Activated CD4-positive, alpha-beta memory T cell treated with anti-CD3 and anti-CD28 coated beads for 36 hours (primary cell): ENCODE measurements around the gene PIK3C3. TPM values are rescaled to one million over a fixed set of nuclear protein-coding genes. Genes with fewer than 3 reads are reported as not detected.

Experiments
- CTCF ChIA-PET: fragments of 350-600 bp; sonication (Branson Sonifier 250); formaldehyde crosslinking; loops from one replicate; lab custom pipeline; 2021; ENCODE audit warnings: antibody characterized with exemption, inconsistent platforms; lab: Charles Lee
- POLR2A ChIA-PET: fragments of 350-600 bp; sonication (Branson Sonifier 250); formaldehyde crosslinking; loops from one replicate; lab custom pipeline; 2021; ENCODE audit warnings: antibody characterized with exemption; lab: Charles Lee
- DNase-seq: peaks from one replicate; pipeline ENCODE4 v3.0.0-alpha.2; 2020
- H3K27ac Mint-ChIP-seq: one replicate; pipeline ENCODE4 v1.8.0; 2021; ENCODE audit warnings: mixed read lengths
- H3K27me3 Mint-ChIP-seq: one replicate; pipeline ENCODE4 v1.8.0; 2021; ENCODE audit warnings: mixed read lengths
- H3K36me3 Mint-ChIP-seq: one replicate; pipeline ENCODE4 v1.8.0; 2021; ENCODE audit warnings: mixed read lengths
- H3K4me1 Mint-ChIP-seq: one replicate; pipeline ENCODE4 v1.8.0; 2021; ENCODE audit warnings: low read depth, mixed read lengths
- H3K4me3 Mint-ChIP-seq: one replicate; pipeline ENCODE4 v1.8.0; 2021; ENCODE audit warnings: mild to moderate bottlenecking, mixed read lengths
- H3K9me3 Mint-ChIP-seq: one replicate; pipeline ENCODE4 v1.8.0; 2021; ENCODE audit warnings: mixed read lengths
- intact Hi-C: fragments of 100-400 bp; cut with micrococcal nuclease; formaldehyde crosslinking; loops from one replicate; pipeline ENCODE4 v1.15.1; 2023
- total RNA-seq, 2 experiments: library from RNA; stranded (reverse); gene quantifications; one replicate each; pipeline ENCODE4 v1.2.3, GENCODE V29; 2021

PIK3C3 gene
- total RNA-seq, 2 experiments from 2014 or later = 46.8 to 49.5 TPM

GRCh38 chr18:41936471-41937134, 18.4 kb upstream of the PIK3C3 start:
- Mint-ChIP-seq H3K27me3 (peaks cover 9% of the 10 kb centered on the region), H3K4me3 (no peak overlapping the region), H3K9me3 (peaks cover 6% of the 10 kb centered on the region), H3K4me1 (peaks cover 9% of the 10 kb centered on the region), H3K36me3 (no peaks in the 10 kb centered on the region), H3K27ac (no peak overlapping the region)
- intact Hi-C loops = no loop called here
- POLR2A ChIA-PET = interaction anchor here (0.6 to 0.8 kb wide), 2 partner anchors 10 to 1466 kb away, joined by 3 to 4 read pairs; no protein-coding TSS in a partner anchor
- CTCF ChIA-PET = interaction anchor here (0.8 kb wide), 1 partner anchor 10 kb away, joined by 3 read pairs; no protein-coding TSS in a partner anchor
- DNase-seq = no peak

- no peak overlapping the region for H3K27ac Mint-ChIP-seq
- no peaks in the 10 kb centered on the region for H3K36me3 Mint-ChIP-seq
- H3K9me3 Mint-ChIP-seq = peaks cover under 1% of the 10 kb centered on the region
- intact Hi-C loops = no loop called here
- peaks cover 9% of the 10 kb centered on the region for H3K4me1 Mint-ChIP-seq
- CTCF ChIA-PET = no interaction called here
- no peak for DNase-seq
- POLR2A ChIA-PET = no interaction called here
- peaks cover 12% of the 10 kb centered on the region for H3K27me3 Mint-ChIP-seq
- no peak overlapping the region for H3K4me3 Mint-ChIP-seq
Measured at GRCh38 chr18:41938445-41938844, 16.6 kb upstream of the PIK3C3 start.

DNA sequence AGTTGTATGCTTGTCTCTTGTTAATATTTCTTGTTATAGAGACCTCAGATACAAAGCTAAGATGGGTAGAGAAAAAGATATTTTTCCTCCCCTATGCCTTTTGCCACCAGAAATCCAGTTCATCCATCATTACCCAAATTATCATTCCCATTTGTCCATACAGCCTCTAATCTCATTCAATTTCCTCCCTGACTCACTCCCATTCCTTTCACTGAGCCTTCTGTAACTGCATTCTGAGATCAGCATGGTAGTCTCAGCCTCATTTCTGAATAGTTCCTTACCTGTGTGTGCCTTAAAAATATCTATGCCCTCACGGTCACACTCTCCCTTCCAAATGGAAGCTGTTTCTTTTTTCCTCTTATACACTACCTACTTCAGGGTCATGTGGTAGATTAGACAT, 15.7 kb upstream of the PIK3C3 start:
- Mint-ChIP-seq H3K4me3 (no peak overlapping the region), H3K27me3 (peaks cover 18% of the 10 kb centered on the region), H3K27ac (no peak overlapping the region), H3K36me3 (no peaks in the 10 kb centered on the region), H3K9me3 (no peaks in the 10 kb centered on the region), H3K4me1 (peaks cover 9% of the 10 kb centered on the region)
- DNase-seq = no peak
- ChIA-PET CTCF (no interaction called here), POLR2A (no interaction called here)
- intact Hi-C loops = no loop called here

DNA sequence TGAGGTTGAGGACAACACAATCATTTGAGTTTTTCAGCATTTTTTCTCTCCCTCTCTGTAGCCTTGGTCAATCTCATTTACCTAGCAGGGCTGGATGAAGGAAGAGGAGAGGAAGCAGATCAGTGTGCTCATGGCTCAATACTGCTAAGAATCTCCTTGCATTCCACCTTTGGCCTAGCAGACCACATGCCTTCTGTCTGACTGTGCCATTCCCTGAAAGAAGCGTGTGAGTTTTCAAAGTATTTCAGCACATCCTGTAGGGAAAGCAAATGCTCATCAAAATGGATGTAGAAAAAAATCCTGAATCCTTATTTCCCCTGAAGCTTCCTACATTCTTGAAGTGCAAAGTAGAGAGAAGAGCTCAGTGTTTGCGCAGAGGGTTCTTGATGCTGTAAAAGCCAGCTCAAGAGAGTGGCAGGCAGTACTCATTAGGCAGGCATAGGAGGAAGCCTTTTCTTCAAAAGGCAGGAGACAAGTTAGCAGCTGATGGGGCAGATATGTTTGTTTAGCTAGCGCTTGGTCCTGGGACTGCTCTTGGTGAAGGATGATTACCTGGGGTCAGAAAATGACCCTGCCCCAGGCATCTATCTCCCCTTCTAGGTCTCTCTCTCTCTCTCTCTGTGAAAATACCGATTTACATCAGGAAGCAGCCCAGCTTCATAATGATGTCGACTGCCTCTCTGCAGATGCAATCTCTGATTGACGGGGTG, 14.4 kb upstream of the PIK3C3 start:
- POLR2A ChIA-PET = no interaction called here
- intact Hi-C loops = no loop called here
- no peak overlapping the region for H3K27ac Mint-ChIP-seq

DNA sequence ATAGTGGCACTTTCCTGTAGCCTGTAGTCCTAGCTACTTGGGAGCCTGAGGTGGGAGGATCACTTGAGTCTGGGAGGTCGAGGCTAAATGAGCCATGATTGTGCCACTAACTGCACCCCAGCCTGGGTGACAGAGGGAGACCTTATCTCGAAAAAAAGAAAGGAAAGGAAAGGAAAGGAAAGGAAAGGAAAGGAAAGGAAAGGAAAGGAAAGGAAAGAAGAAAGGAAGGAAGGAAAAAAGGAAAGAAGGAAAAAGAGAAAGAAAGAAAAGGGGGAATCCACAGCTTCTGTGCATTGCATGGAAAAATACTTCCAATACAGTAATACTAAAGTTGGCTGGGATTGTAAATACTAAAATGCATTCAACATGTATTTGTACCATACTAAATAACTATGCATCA, 12.8 kb upstream of the PIK3C3 start:
- ChIA-PET POLR2A (no interaction called here), CTCF (no interaction called here)
- no peaks in the 10 kb centered on the region for H3K36me3 Mint-ChIP-seq
- intact Hi-C loops = no loop called here
- no peaks in the 10 kb centered on the region for H3K9me3 Mint-ChIP-seq
- peaks cover 10% of the 10 kb centered on the region for H3K4me1 Mint-ChIP-seq
- H3K27me3 Mint-ChIP-seq = peaks cover 33% of the 10 kb centered on the region
- H3K27ac Mint-ChIP-seq = no peak overlapping the region
- H3K4me3 Mint-ChIP-seq = no peak overlapping the region
- no peak for DNase-seq

More for the DNA sequence above, 14.4 kb upstream of the PIK3C3 start:
- DNase-seq = no peak
- Mint-ChIP-seq H3K4me3 (no peak overlapping the region), H3K36me3 (no peaks in the 10 kb centered on the region), H3K4me1 (peaks cover 9% of the 10 kb centered on the region), H3K9me3 (no peaks in the 10 kb centered on the region), H3K27me3 (peaks cover 25% of the 10 kb centered on the region)
- CTCF ChIA-PET = no interaction called here

DNA sequence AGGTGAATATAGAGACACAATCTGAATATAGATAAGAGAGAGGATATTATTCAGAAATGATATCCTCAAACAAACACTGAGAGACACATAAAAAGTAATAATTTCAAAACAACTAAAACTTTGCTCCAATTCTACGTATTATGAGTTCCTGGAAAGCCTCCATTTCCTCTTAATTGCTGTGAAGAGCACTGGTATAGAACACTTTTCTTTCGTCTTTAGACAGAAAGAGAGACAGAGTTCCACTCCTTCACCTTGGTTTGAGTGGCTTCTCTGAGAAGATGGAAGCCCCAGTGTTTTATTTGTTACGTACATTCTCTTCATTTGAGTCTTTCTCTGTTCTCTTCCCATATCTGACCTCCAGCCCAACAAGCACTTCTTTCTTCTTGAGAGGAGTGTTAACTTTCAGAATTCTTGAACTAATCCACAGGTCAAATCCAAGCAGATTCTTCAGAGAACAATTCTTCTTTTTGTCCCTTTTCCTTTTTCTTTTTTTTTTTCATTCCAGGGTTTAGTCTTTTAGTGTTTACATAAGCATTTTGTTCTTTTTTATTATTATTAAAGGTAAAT, 6.4 kb upstream of the PIK3C3 start:
- ChIA-PET POLR2A (no interaction called here), CTCF (no interaction called here)
- Mint-ChIP-seq H3K9me3 (no peaks in the 10 kb centered on the region), H3K27me3 (peaks cover 26% of the 10 kb centered on the region), H3K36me3 (no peaks in the 10 kb centered on the region), H3K4me3 (no peak overlapping the region), H3K4me1 (peaks cover 21% of the 10 kb centered on the region), H3K27ac (peak overlapping the region; percentile 76)
- intact Hi-C loops = no loop called here
- DNase-seq = no peak

DNA sequence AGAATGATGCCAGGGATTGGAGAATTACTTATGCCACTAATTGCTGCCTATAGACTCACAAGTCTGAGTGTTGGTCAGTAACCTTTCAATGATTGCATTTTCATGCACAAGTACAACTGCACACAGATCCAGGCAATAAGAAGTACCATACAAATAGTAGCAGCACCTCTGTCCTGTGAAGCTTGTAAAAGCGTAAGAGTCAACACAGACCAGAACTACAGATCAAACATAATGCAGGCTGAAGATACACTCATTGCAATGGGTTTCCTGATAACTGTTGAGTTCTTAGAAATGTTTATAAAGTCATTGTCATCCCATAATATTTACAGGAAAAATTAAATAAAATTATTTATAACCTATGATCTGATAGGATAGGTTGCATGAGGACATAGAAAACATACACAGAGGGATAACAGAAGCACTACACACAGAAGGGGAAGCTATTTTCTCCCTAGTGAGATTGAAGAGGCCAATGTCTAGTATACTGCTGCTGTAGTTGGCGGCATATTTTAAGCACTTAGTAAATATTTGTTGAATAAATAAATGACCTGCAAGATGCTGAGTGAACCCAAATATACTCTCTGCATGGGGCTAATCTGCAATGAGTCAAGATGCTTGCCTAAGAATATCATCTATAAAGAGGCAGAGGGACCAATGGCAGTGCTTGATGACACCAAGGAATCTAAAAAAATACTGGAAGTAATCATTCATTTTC, 5.7 kb upstream of the PIK3C3 start:
- Mint-ChIP-seq H3K27ac (peak overlapping the region; percentile 76), H3K4me3 (no peak overlapping the region), H3K4me1 (peaks cover 21% of the 10 kb centered on the region), H3K27me3 (peaks cover 21% of the 10 kb centered on the region), H3K9me3 (no peaks in the 10 kb centered on the region), H3K36me3 (no peaks in the 10 kb centered on the region)
- DNase-seq = no peak
- ChIA-PET CTCF (no interaction called here), POLR2A (no interaction called here)
- intact Hi-C loops = no loop called here

DNA sequence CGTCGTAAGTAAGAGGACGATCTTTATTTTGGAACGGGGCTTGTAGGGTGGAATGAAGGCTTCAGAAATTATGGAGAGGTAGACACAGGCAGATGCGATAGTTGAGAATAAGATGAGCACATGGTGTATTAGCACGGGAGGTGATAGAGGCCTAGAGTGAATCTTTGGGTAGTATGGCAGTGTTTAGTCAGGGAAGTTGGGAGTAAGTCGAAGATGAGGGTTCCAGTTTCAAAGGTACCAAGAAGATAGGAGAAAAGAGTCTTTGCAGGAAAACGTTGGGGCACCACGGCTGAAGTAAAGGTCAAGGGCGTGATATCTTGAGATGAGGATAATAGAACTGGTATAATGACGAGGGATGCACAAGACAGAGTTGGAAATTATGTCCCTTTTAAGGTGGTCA, 654 bp downstream of the PIK3C3 start:
- Mint-ChIP-seq H3K27ac (peak overlapping the region; percentile 97), H3K9me3 (no peaks in the 10 kb centered on the region), H3K4me3 (peak overlapping the region; percentile 100), H3K4me1 (peaks cover 39% of the 10 kb centered on the region), H3K27me3 (no peaks in the 10 kb centered on the region), H3K36me3 (peaks cover 24% of the 10 kb centered on the region)
- DNase-seq = no peak
- ChIA-PET CTCF (no interaction called here), POLR2A (interaction anchor here (1.4 kb wide), 1 partner anchor 20 kb away, joined by 7 read pairs; no protein-coding TSS in a partner anchor)
- intact Hi-C loops = loop anchor here (1.0 kb wide), 3 partner anchors 8 to 28 kb away; no protein-coding TSS in a partner anchor

DNA sequence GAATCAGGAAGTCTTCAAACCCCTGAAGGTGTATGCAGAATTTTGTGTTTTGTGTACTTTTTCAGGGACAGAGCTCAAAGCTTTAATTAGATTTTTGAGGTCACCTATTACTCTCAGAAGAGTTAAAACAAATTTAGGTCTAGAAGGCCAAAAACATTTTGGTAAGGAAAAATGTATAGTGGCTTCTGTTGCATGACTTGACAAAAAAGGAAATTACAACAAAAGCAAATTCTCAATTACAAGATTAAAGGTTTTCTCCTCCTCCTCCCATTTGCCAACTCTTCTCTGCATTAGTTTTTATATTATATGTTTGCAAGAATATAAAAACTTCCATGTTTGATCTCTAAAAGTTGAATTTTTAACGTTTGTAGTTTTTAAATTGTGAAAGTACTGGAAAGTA, 4.0 kb downstream of the PIK3C3 start:
- DNase-seq = no peak
- Mint-ChIP-seq H3K4me3 (no peak overlapping the region), H3K27ac (no peak overlapping the region), H3K4me1 (peaks cover 50% of the 10 kb centered on the region), H3K9me3 (no peaks in the 10 kb centered on the region), H3K27me3 (no peaks in the 10 kb centered on the region), H3K36me3 (peaks cover 36% of the 10 kb centered on the region)
- intact Hi-C loops = no loop called here
- ChIA-PET POLR2A (no interaction called here), CTCF (no interaction called here)

DNA sequence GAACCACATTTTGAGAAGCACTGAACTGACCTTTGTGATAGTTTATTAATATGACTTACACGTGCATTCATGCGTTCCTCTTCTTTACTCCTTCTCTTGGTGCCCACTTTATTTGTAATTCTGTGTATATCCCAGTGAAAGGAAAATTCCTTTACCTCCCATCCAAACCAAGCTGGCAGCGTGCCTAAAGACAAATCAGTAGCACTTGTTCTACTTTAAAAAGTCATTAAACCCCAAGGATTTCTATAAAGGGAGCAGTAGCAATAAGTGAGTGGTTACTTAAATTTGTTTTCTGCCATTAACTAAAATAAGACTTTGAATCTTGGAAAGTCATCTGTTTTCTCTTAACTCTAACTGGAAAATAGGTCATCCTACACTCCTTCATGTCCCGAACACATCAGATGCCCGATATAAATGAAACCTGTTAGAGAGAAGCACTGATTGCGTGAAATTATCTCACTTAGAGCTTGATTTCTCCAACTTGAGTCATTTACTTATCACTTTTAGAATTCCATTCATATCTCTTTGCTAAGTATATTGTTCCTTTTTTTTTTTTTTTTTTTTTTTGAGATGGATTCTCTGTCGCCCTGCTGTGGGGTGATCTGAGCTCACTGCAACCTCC, 10.7 kb downstream of the PIK3C3 start:
- Mint-ChIP-seq H3K9me3 (no peaks in the 10 kb centered on the region), H3K27ac (no peak overlapping the region), H3K4me3 (no peak overlapping the region), H3K27me3 (no peaks in the 10 kb centered on the region), H3K36me3 (peaks cover 42% of the 10 kb centered on the region), H3K4me1 (peaks cover 27% of the 10 kb centered on the region)
- no peak for DNase-seq
- CTCF ChIA-PET = no interaction called here
- intact Hi-C loops = no loop called here
- POLR2A ChIA-PET = no interaction called here

- ChIA-PET POLR2A (no interaction called here), CTCF (interaction anchor here (0.6 kb wide), 1 partner anchor 61 kb away, joined by 3 read pairs; no protein-coding TSS in a partner anchor)
- Mint-ChIP-seq H3K27me3 (no peaks in the 10 kb centered on the region), H3K4me3 (no peak overlapping the region), H3K36me3 (peaks cover 40% of the 10 kb centered on the region), H3K27ac (no peak overlapping the region), H3K4me1 (peaks cover 24% of the 10 kb centered on the region), H3K9me3 (no peaks in the 10 kb centered on the region)
- no peak for DNase-seq
- intact Hi-C loops = no loop called here
Measured at GRCh38 chr18:41966943-41967342, 11.9 kb downstream of the PIK3C3 start.
